SK-N-SH treated with all-trans-retinoic acid at 6 μM for 48 hours (cell line): Measurements from ENCODE around the gene ADGRG1.

Experiments used
- ARNTL ChIP-seq: fragments of 450-650 bp; formaldehyde crosslinking; IDR thresholded peaks from 2 replicates; pipeline ENCODE4 v1.5.0; 2020; ENCODE audit warnings: low read depth, mild to moderate bottlenecking, moderate library complexity, borderline replicate concordance
- CREB5 ChIP-seq: fragments of 250-450 bp; sonication (Bioruptor Pico); IDR thresholded peaks from 2 replicates; pipeline ENCODE4 v1.5.1; 2020; ENCODE audit warnings: low read depth, mild to moderate bottlenecking, moderate library complexity
- CSRNP3 ChIP-seq: fragments of 250-450 bp; sonication (Bioruptor Pico); IDR thresholded peaks from 2 replicates; pipeline ENCODE4 v1.5.1; 2021; ENCODE audit warnings: mild to moderate bottlenecking, moderate library complexity
- PATZ1 ChIP-seq: fragments of 250-450 bp; sonication (Bioruptor Pico); IDR thresholded peaks from 2 replicates; pipeline ENCODE4 v1.8.0; 2020; ENCODE audit warnings: mild to moderate bottlenecking, moderate library complexity, borderline replicate concordance
- PPARA ChIP-seq: fragments of 250-450 bp; sonication (Bioruptor Pico); IDR thresholded peaks from 2 replicates; pipeline ENCODE4 v1.5.0; 2020; ENCODE audit warnings: mild to moderate bottlenecking, borderline replicate concordance
- TOX ChIP-seq: fragments of 250-450 bp; sonication (Bioruptor Pico); IDR thresholded peaks from 2 replicates; pipeline ENCODE4 v1.8.0; 2021; ENCODE audit warnings: mild to moderate bottlenecking, moderate library complexity, borderline replicate concordance
- ZFP3 ChIP-seq: fragments of 250-450 bp; sonication (Bioruptor Pico); IDR thresholded peaks from 2 replicates; pipeline ENCODE4 v1.5.0; 2020; ENCODE audit warnings: mild to moderate bottlenecking, moderate library complexity
- ZFP30 ChIP-seq: fragments of 450-650 bp; formaldehyde crosslinking; IDR thresholded peaks from 2 replicates; pipeline ENCODE4 v1.5.0; 2022; ENCODE audit warnings: mild to moderate bottlenecking, moderate library complexity

GRCh38 chr16:57656342-57656955, 28.0 kb downstream of the ADGRG1 start:
- TF ChIP-seq CREB5 (CRISPR knock-in tag) (no peak), CSRNP3 (no peak), PPARA (CRISPR knock-in tag) (no peak), TOX (CRISPR knock-in tag) (no peak), ZFP30 (CRISPR knock-in tag) (no peak), ZFP3 (no peak), ARNTL (CRISPR knock-in tag) (no peak), PATZ1 (no peak)
